H1 (cell line): ENCODE data around the gene CD53. TPM values are rescaled to one million over a fixed set of nuclear protein-coding genes. Genes with fewer than 3 reads are reported as not detected.

Experiments used
- CTCF ChIA-PET: fragments of 300-600 bp; sonication (Branson Sonifier 250); formaldehyde crosslinking; loops from one replicate; lab custom pipeline; 2021; ENCODE audit not compliant: partially characterized antibody; lab: Charles Lee
- POLR2A ChIA-PET: fragments of 300-600 bp; sonication (Branson Sonifier 250); formaldehyde crosslinking; loops from one replicate; lab custom pipeline; 2021; ENCODE audit warnings: inconsistent platforms; ENCODE audit not compliant: partially characterized antibody; lab: Charles Lee
- DNase-seq, 2 experiments: peaks; one replicate each; pipeline versions ENCODE4 v3.0.0 to v3.0.0-alpha.2; 2010 to 2022; ENCODE audit warnings: low spot score in 2 of 2, low read depth in 1 of 2, mixed read lengths in 1 of 2
- FAIRE-seq: peaks from 2 replicates; lab custom pipeline; 2011; peaks lifted over from hg19 to GRCh38; lab: Jason Lieb, UNC
- H2AFZ ChIP-seq: 2 replicates; pipeline ENCODE4 v1.8.1; 2012; ENCODE audit warnings: low read length, inconsistent platforms
- H2AK5ac ChIP-seq: 2 replicates; pipeline ENCODE4 v1.6.1; 2013; ENCODE audit warnings: low read depth, low read length
- H2BK120ac ChIP-seq: replicated peaks from 2 replicates; pipeline ENCODE3; 2013; ENCODE audit warnings: low read depth, low read length, inconsistent platforms
- H2BK12ac ChIP-seq: 2 replicates; pipeline ENCODE4 v1.6.1; 2013; ENCODE audit warnings: low read depth, low read length
- H2BK15ac ChIP-seq: 2 replicates; pipeline ENCODE4 v1.6.1; 2013; ENCODE audit warnings: low read length
- H2BK20ac ChIP-seq: 2 replicates; pipeline ENCODE4 v1.6.1; 2013; ENCODE audit warnings: low read length
- H2BK5ac ChIP-seq: 2 replicates; pipeline ENCODE4 v1.6.1; 2013; ENCODE audit warnings: low read depth, low read length
- H3K14ac ChIP-seq: 2 replicates; pipeline ENCODE4 v1.6.1; 2013; ENCODE audit warnings: inconsistent platforms; ENCODE audit not compliant: insufficient read length
- H3K18ac ChIP-seq: 2 replicates; pipeline ENCODE4 v1.6.1; 2013; ENCODE audit warnings: low read length; ENCODE audit errors: extremely low read depth
- H3K23ac ChIP-seq: 2 replicates; pipeline ENCODE4 v1.6.1; 2013; ENCODE audit warnings: inconsistent platforms; ENCODE audit not compliant: insufficient read length
- H3K23me2 ChIP-seq: 2 replicates; pipeline ENCODE4 v1.6.1; 2013; ENCODE audit warnings: low read depth, low read length
- H3K27ac ChIP-seq: 2 replicates; pipeline ENCODE4 v1.6.1; 2011; ENCODE audit warnings: low read depth, low read length, inconsistent platforms
- H3K27me3 ChIP-seq, 4 experiments: replicated peaks in 1 of 4; 1 replicate in 1 of 4; 2 replicates in 3 of 4; pipeline versions ENCODE4 v1.6.1 to v1.8.1; 2011 to 2013; ENCODE audit warnings: low read length in 3 of 4, mild to moderate bottlenecking in 3 of 4, inconsistent platforms in 2 of 4, mixed read lengths in 2 of 4, moderate library complexity in 1 of 4; ENCODE audit not compliant: control insufficient read depth in 3 of 4, insufficient read depth in 3 of 4; ENCODE audit errors: extremely low read depth in 1 of 4
- H3K36me3 ChIP-seq, 4 experiments: 2 replicates each; pipeline versions ENCODE4 v1.6.1 to v1.8.1; 2011 to 2013; ENCODE audit warnings: mild to moderate bottlenecking in 4 of 4, low read length in 3 of 4, moderate library complexity in 2 of 4, control low read depth in 1 of 4, inconsistent platforms in 1 of 4; ENCODE audit not compliant: insufficient read depth in 4 of 4, control insufficient read depth in 2 of 4
- H3K4ac ChIP-seq: replicated peaks from 2 replicates; pipeline ENCODE3; 2013; ENCODE audit warnings: low read length, low read depth, mixed read lengths, inconsistent platforms; ENCODE audit not compliant: insufficient read length
- H3K4me1 ChIP-seq, 4 experiments: replicated peaks in 1 of 4; 1 replicate in 1 of 4; 2 replicates in 3 of 4; pipeline versions ENCODE4 v1.6.1 to v1.8.1; 2011 to 2013; ENCODE audit warnings: low read length in 3 of 4, inconsistent platforms in 2 of 4, mixed read lengths in 1 of 4; ENCODE audit not compliant: insufficient read depth in 4 of 4, control insufficient read depth in 3 of 4
- H3K4me2 ChIP-seq, 2 experiments: 2 replicates each; pipeline versions ENCODE4 v1.6.1 to v1.8.1; 2011 to 2013; ENCODE audit warnings: low read depth in 2 of 2, low read length in 2 of 2, control low read depth in 1 of 2, inconsistent platforms in 1 of 2, mild to moderate bottlenecking in 1 of 2; ENCODE audit not compliant: insufficient read depth in 1 of 2
- H3K4me3 ChIP-seq, 4 experiments: fragments of 200-600, 300-600 bp in 1 of 4; sonication (generic), shearing (Covaris generic), sonication (Bioruptor Twin) in 1 of 4; 2 replicates each; pipeline versions ENCODE4 v1.5.1 to v1.8.1; 2011 to 2016; ENCODE audit warnings: low read length in 4 of 4, low read depth in 3 of 4, control low read depth in 2 of 4, inconsistent platforms in 2 of 4, mild to moderate bottlenecking in 2 of 4, mixed read lengths in 1 of 4, moderate library complexity in 1 of 4; ENCODE audit not compliant: insufficient read depth in 2 of 4; ENCODE audit errors: extremely low read depth in 1 of 4
- H3K56ac ChIP-seq: replicated peaks from 2 replicates; pipeline ENCODE3; 2013; ENCODE audit warnings: low read depth, mild to moderate bottlenecking, mixed read lengths, low read length, inconsistent platforms; ENCODE audit not compliant: insufficient read length
- H3K79me1 ChIP-seq: 2 replicates; pipeline ENCODE4 v1.6.1; 2013; ENCODE audit warnings: low read depth, low read length, control low read depth
- H3K79me2 ChIP-seq, 2 experiments: 2 replicates each; pipeline versions ENCODE4 v1.6.1 to v1.8.1; 2012 to 2013; ENCODE audit warnings: low read length in 2 of 2, mild to moderate bottlenecking in 2 of 2, inconsistent platforms in 1 of 2; ENCODE audit not compliant: insufficient read depth in 2 of 2, control insufficient read depth in 1 of 2
- H3K9ac ChIP-seq, 4 experiments: replicated peaks in 1 of 4; 1 replicate in 1 of 4; 2 replicates in 3 of 4; pipeline versions ENCODE4 v1.6.1 to v1.8.1; 2011 to 2013; ENCODE audit warnings: low read depth in 3 of 4, low read length in 3 of 4, control low read depth in 2 of 4, mild to moderate bottlenecking in 2 of 4, moderate library complexity in 2 of 4, inconsistent platforms in 1 of 4; ENCODE audit errors: extremely low read depth in 1 of 4
- H3K9me3 ChIP-seq, 2 experiments: 2 replicates each; pipeline versions ENCODE4 v1.6.1 to v1.8.1; 2012 to 2013; ENCODE audit warnings: mild to moderate bottlenecking in 2 of 2, moderate library complexity in 2 of 2, control low read depth in 1 of 2, inconsistent platforms in 1 of 2, low read depth in 1 of 2, low read length in 1 of 2, mixed read lengths in 1 of 2; ENCODE audit not compliant: insufficient read depth in 2 of 2
- H4K20me1 ChIP-seq, 2 experiments: replicated peaks in 1 of 2; 2 replicates each; pipeline versions ENCODE3 to v1.8.1; 2011 to 2013; ENCODE audit warnings: inconsistent platforms in 2 of 2, low read length in 2 of 2, mild to moderate bottlenecking in 1 of 2; ENCODE audit not compliant: insufficient read depth in 2 of 2, control insufficient read depth in 1 of 2
- H4K5ac ChIP-seq: 2 replicates; pipeline ENCODE4 v1.6.1; 2013; ENCODE audit warnings: low read length, low read depth, mixed read lengths, inconsistent platforms; ENCODE audit not compliant: insufficient read length
- H4K8ac ChIP-seq: 2 replicates; pipeline ENCODE4 v1.8.0; 2013; ENCODE audit warnings: mild to moderate bottlenecking, moderate library complexity, low read length, inconsistent platforms; ENCODE audit not compliant: insufficient read depth; ENCODE audit errors: extremely low read depth
- H4K91ac ChIP-seq: replicated peaks from 2 replicates; pipeline ENCODE3; 2013; ENCODE audit warnings: low read length, mixed read lengths, inconsistent platforms; ENCODE audit not compliant: insufficient read length
- JUN ChIP-seq: IDR thresholded peaks from 2 replicates; pipeline ENCODE4 v1.6.1; 2011; ENCODE audit warnings: low read depth, mild to moderate bottlenecking, improper control_type of control experiment, low read length
- WGBS, 2 experiments: shearing (Covaris generic) in 1 of 2; methylation state at CpG; one replicate each; pipeline versions ENCODE4 v1.1.6 to v1.1.7; 2013 to 2015; ENCODE audit warnings: low lambda C conversion rate in 2 of 2, mixed read lengths in 2 of 2, inconsistent platforms in 1 of 2, low coverage in 1 of 2, missing lambda C conversion rate in 1 of 2; ENCODE audit not compliant: insufficient replicate concordance in 2 of 2, insufficient coverage in 1 of 2, insufficient read length in 1 of 2; ENCODE audit errors: extremely low coverage in 1 of 2, missing lambda C conversion rate in 1 of 2; 5-methylcytosine and 5-hydroxymethylcytosine counted together
- polyA plus RNA-seq, 7 experiments: library from polyadenylated mRNA; depleted of rRNA in 3 of 7; stranded (reverse) in 5 of 7; unstranded in 2 of 7; fragments of >200 nt in 5 of 7; fragments of 200-250 nt in 2 of 7; gene quantifications; 1 replicate in 5 of 7; 2 replicates in 1 of 7; 4 replicates in 1 of 7; pipeline versions ENCODE4 v1.2.1 to v1.2.3, GENCODE V29; 2011 to 2013; ENCODE audit warnings: missing spikeins in 2 of 7, mixed read lengths in 2 of 7
- total RNA-seq: library from RNA; stranded (reverse); fragmentation: NEBNext Ultra II Directional; extraction: Animal tissue kit (Norgen Biotek cat#: 25700); gene quantifications from 2 replicates; pipeline ENCODE4 v1.2.1, GENCODE V29; 2021

Gene CD53
- total and polyA plus RNA-seq, 2 of the 8 experiments (the other 6 are each of a cell fraction or from before 2014, with no cell fraction given), result 0.56 to 1.0 TPM

DNA sequence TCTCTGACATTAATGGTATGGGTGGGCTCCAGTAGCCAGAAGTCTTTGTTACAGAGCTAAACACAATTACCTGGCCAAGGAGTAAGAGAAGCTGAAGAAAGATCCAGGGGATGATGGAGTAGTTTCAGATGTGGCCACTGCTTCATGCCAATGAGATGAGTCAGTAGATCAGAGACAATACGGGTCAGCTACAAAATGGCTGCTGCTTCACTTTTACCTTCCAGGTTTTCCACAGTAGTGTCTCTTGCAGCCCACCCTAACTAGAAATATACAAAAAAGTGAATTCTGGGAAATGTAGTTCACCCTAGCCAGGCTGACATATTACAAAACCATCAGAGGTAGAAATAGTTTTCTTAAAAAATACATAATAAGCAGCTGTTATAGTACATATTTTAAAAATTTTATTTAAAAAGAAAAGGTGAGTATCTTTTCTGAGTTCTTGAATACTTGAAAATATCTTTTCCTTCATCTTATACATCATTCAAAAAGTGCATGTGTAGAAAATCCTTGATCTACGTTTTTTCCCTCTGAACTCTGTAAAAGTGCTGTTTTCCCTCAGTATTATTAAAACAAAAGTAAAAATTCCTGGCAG is 54.6 kb downstream of the CD53 start:
- no peaks in the 10 kb centered on the region for H3K79me2 ChIP-seq
- FAIRE-seq, result peak; percentile 45
- 0 out of 2 replicates have a peak, but pooled peaks have one; percentile 22 for TF ChIP-seq JUN

More for the DNA sequence above, 54.6 kb downstream of the CD53 start:
- H4K91ac ChIP-seq, result no peak overlapping the region
- H2BK120ac ChIP-seq, result no peak overlapping the region
- no peaks in the 10 kb centered on the region for H3K27me3 ChIP-seq
- H2BK20ac ChIP-seq, result no peak overlapping the region
- no peak overlapping the region for H3K9ac ChIP-seq
- no peaks in the 10 kb centered on the region for H3K4me1 ChIP-seq
- no peak for DNase-seq
- no peak overlapping the region for H4K8ac ChIP-seq
- no peak overlapping the region for H3K56ac ChIP-seq
- peaks cover 3 to 4% of the 10 kb centered on the region in 2 experiments; a peak in 2 of 4 replicates for H3K9me3 ChIP-seq
- H3K4me3 ChIP-seq, result peak overlapping the region in 1 of 4 experiments; percentile 6; a peak in 2 of 8 replicates
- no peak overlapping the region for H3K23ac ChIP-seq
- no peaks in the 10 kb centered on the region for H3K79me1 ChIP-seq
- ChIA-PET CTCF (no interaction called here), POLR2A (interaction anchor here (0.8 kb wide), 1 partner anchor 34 kb away, joined by 3 read pairs; no protein-coding TSS in a partner anchor)
- no peak overlapping the region for H3K18ac ChIP-seq
- H2AFZ ChIP-seq, result peak overlapping the region; percentile 76
- no peaks in the 10 kb centered on the region for H3K36me3 ChIP-seq
- H3K23me2 ChIP-seq, result no peaks in the 10 kb centered on the region
- no peak overlapping the region for H2BK5ac ChIP-seq
- no peak overlapping the region for H2BK12ac ChIP-seq
- no peaks in the 10 kb centered on the region for H4K20me1 ChIP-seq
- no peak overlapping the region for H2AK5ac ChIP-seq
- H3K4me2 ChIP-seq, result peak overlapping the region in 1 of 2 experiments; percentile 52; a peak in 2 of 4 replicates
- H3K27ac ChIP-seq, result no peak overlapping the region
- H4K5ac ChIP-seq, result no peak overlapping the region
- no peak overlapping the region for H3K4ac ChIP-seq
- WGBS, 2 experiments, result 75% methylated on average over 2 of the region's 2 CpGs; no CpG with 5 or more reads in 1 of the 2 experiments
- no peak overlapping the region for H2BK15ac ChIP-seq
- no peak overlapping the region for H3K14ac ChIP-seq
